NCI-H1694 (cell line): ENCODE data around the gene PDE1A.

Experiments
- DNase-seq: peaks from one replicate; lab custom pipeline; 2025; lab: John Stamatoyannopoulos, UW

The PDE1A gene

GRCh38 chr2:182193291-182193690 lies 233.5 kb downstream of the PDE1A start:
- DNase-seq: no peak

GRCh38 chr2:182191061-182191460 lies 235.8 kb downstream of the PDE1A start:
- no peak for DNase-seq

GRCh38 chr2:182187130-182187529 lies 239.7 kb downstream of the PDE1A start:
- DNase-seq: no peak

- DNase-seq: peak; percentile 87
These were observed 240.6 kb downstream of the PDE1A start for GRCh38 chr2:182186132-182186735.

- no peak for DNase-seq
These were observed 244.4 kb downstream of the PDE1A start for GRCh38 chr2:182182436-182182835.

- DNase-seq: no peak
These were observed 245.5 kb downstream of the PDE1A start for GRCh38 chr2:182181381-182181780.

GRCh38 chr2:182179176-182179575 lies 247.7 kb downstream of the PDE1A start:
- no peak for DNase-seq

- no peak for DNase-seq
These were observed 252.8 kb downstream of the PDE1A start for GRCh38 chr2:182173944-182174622.

- no peak for DNase-seq
These were observed 256.5 kb downstream of the PDE1A start for GRCh38 chr2:182170341-182170740.

- no peak for DNase-seq
These were observed 259.0 kb downstream of the PDE1A start for GRCh38 chr2:182167882-182168281.

GRCh38 chr2:182166841-182167240 lies 260.0 kb downstream of the PDE1A start:
- DNase-seq: no peak

GRCh38 chr2:182166406-182166805 lies 260.4 kb downstream of the PDE1A start:
- no peak for DNase-seq

GRCh38 chr2:182165202-182165601 lies 261.6 kb downstream of the PDE1A start:
- DNase-seq: no peak

- DNase-seq: no peak
These were observed 262.1 kb downstream of the PDE1A start for GRCh38 chr2:182164686-182165085.

- no peak for DNase-seq
These were observed 263.0 kb downstream of the PDE1A start for GRCh38 chr2:182163878-182164277.

GRCh38 chr2:182148344-182148743 lies 278.5 kb downstream of the PDE1A start:
- DNase-seq: no peak

GRCh38 chr2:182144776-182145165 lies 282.1 kb downstream of the PDE1A start:
- no peak for DNase-seq

- no peak for DNase-seq
These were observed 282.6 kb downstream of the PDE1A start for GRCh38 chr2:182144041-182144775.

- no peak for DNase-seq
These were observed 284.8 kb downstream of the PDE1A start for GRCh38 chr2:182142062-182142461.

GRCh38 chr2:182134201-182134600 lies 292.6 kb downstream of the PDE1A start:
- no peak for DNase-seq

- DNase-seq: no peak
These were observed 293.5 kb downstream of the PDE1A start for GRCh38 chr2:182133195-182133891.

GRCh38 chr2:182132605-182133004 lies 294.2 kb downstream of the PDE1A start:
- no peak for DNase-seq
